Activated CD4-positive, alpha-beta T cell treated with anti-CD3 and anti-CD28 coated beads, Interleukin-2, amount 10 ng/mL, durations not matched to agents 24 days and 14 days (primary cell): ENCODE results near the gene USP17L13. TPM values are rescaled to one million over a fixed set of nuclear protein-coding genes. Genes with fewer than 3 reads are reported as not detected.
"Not testable (repeated sequence)": the region's sequence is repeated elsewhere in the genome, so short reads cannot be mapped to it uniquely, and the experiment has no call there.

Experiments
- DNase-seq: peaks from one replicate; pipeline ENCODE4 v3.0.0; 2022
- H3K27ac Mint-ChIP-seq: one replicate; pipeline ENCODE4 v1.8.0; 2022; ENCODE audit warnings: mild to moderate bottlenecking, mixed read lengths
- H3K27me3 Mint-ChIP-seq: one replicate; pipeline ENCODE4 v1.8.0; 2022; ENCODE audit warnings: mixed read lengths
- H3K36me3 Mint-ChIP-seq: one replicate; pipeline ENCODE4 v1.8.0; 2022; ENCODE audit warnings: low read depth, mild to moderate bottlenecking, mixed read lengths
- H3K4me1 Mint-ChIP-seq: one replicate; pipeline ENCODE4 v1.8.0; 2021; ENCODE audit warnings: mixed read lengths
- H3K4me3 Mint-ChIP-seq: one replicate; pipeline ENCODE4 v1.8.0; 2022; ENCODE audit warnings: mild to moderate bottlenecking, moderate library complexity, mixed read lengths
- H3K9me3 Mint-ChIP-seq: one replicate; pipeline ENCODE4 v1.8.0; 2021; ENCODE audit warnings: mixed read lengths
- intact Hi-C: fragments of 100-400 bp; cut with micrococcal nuclease; formaldehyde crosslinking; loops from one replicate; pipeline ENCODE4 v1.15.1; 2023
- total RNA-seq: library from RNA; stranded (reverse); gene quantifications from 2 replicates; pipeline ENCODE4 v1.2.3, GENCODE V29; 2022

Gene USP17L13
- total RNA-seq, 1 donor from 2014 or later: not detected

GRCh38 chr4:9271719-9272118, 47.0 kb downstream of the USP17L13 start:
- not testable (repeated sequence) for H3K27me3 Mint-ChIP-seq

More at GRCh38 chr4:9271719-9272118, 47.0 kb downstream of the USP17L13 start:
- H3K4me3 Mint-ChIP-seq, H3K9me3 Mint-ChIP-seq, H3K27ac Mint-ChIP-seq, intact Hi-C loops, H3K36me3 Mint-ChIP-seq, H3K4me1 Mint-ChIP-seq: not testable (repeated sequence)
- peak; percentile 56 for DNase-seq

Other genes starting within 250 kb of the USP17L13 start
- gene FAM90A26, start 54.5 kb upstream of the USP17L13 start, total RNA-seq: not detected in 2 replicates
- gene USP17L10, start 14.2 kb upstream of the USP17L13 start, total RNA-seq: not detected in 2 replicates
- not detected in 2 replicates for gene USP17L11, start 9.5 kb upstream of the USP17L13 start, total RNA-seq
- gene USP17L12, start 4.7 kb upstream of the USP17L13 start, total RNA-seq: not detected in 2 replicates
- 0.14 TPM in 1 of 2 replicates, not detected in the other for gene USP17L15, start 9.5 kb downstream of the USP17L13 start, total RNA-seq
- gene USP17L17, start 19.0 kb downstream of the USP17L13 start, total RNA-seq: not detected in 2 replicates
- not detected in 2 replicates for gene USP17L18, start 23.7 kb downstream of the USP17L13 start, total RNA-seq
- not detected in 2 replicates for gene USP17L19, start 28.5 kb downstream of the USP17L13 start, total RNA-seq
- not detected in 2 replicates for gene USP17L20, start 33.2 kb downstream of the USP17L13 start, total RNA-seq
- gene USP17L21, start 38.0 kb downstream of the USP17L13 start, total RNA-seq: not detected in 2 replicates
- not detected in 2 replicates for gene USP17L22, start 42.7 kb downstream of the USP17L13 start, total RNA-seq
- not detected in 2 replicates for gene USP17L24, start 100.3 kb downstream of the USP17L13 start, total RNA-seq
- not detected in 2 replicates for gene USP17L25, start 105.0 kb downstream of the USP17L13 start, total RNA-seq
- not detected in 2 replicates for gene USP17L26, start 109.8 kb downstream of the USP17L13 start, total RNA-seq
- not detected in 2 replicates for gene USP17L5, start 114.5 kb downstream of the USP17L13 start, total RNA-seq
- gene USP17L27, start 119.3 kb downstream of the USP17L13 start, total RNA-seq: not detected in 2 replicates
- not detected in 2 replicates for gene USP17L28, start 124.0 kb downstream of the USP17L13 start, total RNA-seq
- not detected in 2 replicates for gene USP17L29, start 128.7 kb downstream of the USP17L13 start, total RNA-seq
- not detected in 2 replicates for gene USP17L30, start 138.2 kb downstream of the USP17L13 start, total RNA-seq
- not detected in 2 replicates for gene DEFB131A, start 219.5 kb downstream of the USP17L13 start, total RNA-seq